ENCODE measurements around the gene A1CF. TPM values are rescaled to one million over a fixed set of nuclear protein-coding genes. Genes with fewer than 3 reads are reported as not detected.

Gene A1CF
- total and polyA plus RNA-seq, 2 experiments from 2014 or later = 0.05 TPM; not detected in 1

GRCh38 chr10:50883629-50884028 is 1.8 kb downstream of the A1CF start:
- Histone ChIP-seq H3K27me3 (ENCODE audit: insufficient read depth) (no peaks in the 10 kb centered on the region), H3K9me2 (ENCODE audit: insufficient read depth) (no peaks in the 10 kb centered on the region), H3K36me3 (ENCODE audit: insufficient read depth) (no peaks in the 10 kb centered on the region), H2AFZ (no peak overlapping the region), H4K20me1 (replicated peaks; ENCODE audit: insufficient read depth) (no peaks in the 10 kb centered on the region), H3K4me3 (no peak overlapping the region), H3K27ac (ENCODE audit: low read depth) (no peak overlapping the region), H3K4me2 (no peak overlapping the region), H3F3A (replicated peaks; ENCODE audit: low read depth) (no peaks in the 10 kb centered on the region), H3K79me2 (replicated peaks; ENCODE audit: insufficient read depth) (no peaks in the 10 kb centered on the region), H3K4me1 (ENCODE audit: insufficient read depth) (no peaks in the 10 kb centered on the region)
- H3K27ac Mint-ChIP-seq = no peak overlapping the region
- no peaks in the 10 kb centered on the region for H3K4me1 Mint-ChIP-seq
- no peaks in the 10 kb centered on the region for H3K27me3 Mint-ChIP-seq (ENCODE audit: insufficient read depth, low read depth, poor library complexity)
- no peaks in the 10 kb centered on the region for H3K9me3 Mint-ChIP-seq
- no peak for ATAC-seq
- TF ChIP-seq, protein P1, sequence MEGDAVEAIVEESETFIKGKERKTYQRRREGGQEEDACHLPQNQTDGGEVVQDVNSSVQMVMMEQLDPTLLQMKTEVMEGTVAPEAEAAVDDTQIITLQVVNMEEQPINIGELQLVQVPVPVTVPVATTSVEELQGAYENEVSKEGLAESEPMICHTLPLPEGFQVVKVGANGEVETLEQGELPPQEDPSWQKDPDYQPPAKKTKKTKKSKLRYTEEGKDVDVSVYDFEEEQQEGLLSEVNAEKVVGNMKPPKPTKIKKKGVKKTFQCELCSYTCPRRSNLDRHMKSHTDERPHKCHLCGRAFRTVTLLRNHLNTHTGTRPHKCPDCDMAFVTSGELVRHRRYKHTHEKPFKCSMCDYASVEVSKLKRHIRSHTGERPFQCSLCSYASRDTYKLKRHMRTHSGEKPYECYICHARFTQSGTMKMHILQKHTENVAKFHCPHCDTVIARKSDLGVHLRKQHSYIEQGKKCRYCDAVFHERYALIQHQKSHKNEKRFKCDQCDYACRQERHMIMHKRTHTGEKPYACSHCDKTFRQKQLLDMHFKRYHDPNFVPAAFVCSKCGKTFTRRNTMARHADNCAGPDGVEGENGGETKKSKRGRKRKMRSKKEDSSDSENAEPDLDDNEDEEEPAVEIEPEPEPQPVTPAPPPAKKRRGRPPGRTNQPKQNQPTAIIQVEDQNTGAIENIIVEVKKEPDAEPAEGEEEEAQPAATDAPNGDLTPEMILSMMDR (conservative IDR thresholded peaks at IDR 0.05; ENCODE audit: low read depth in 2 of 2) = no peak
- no peak for TF ChIP-seq EZH2 (IDR thresholded peaks at IDR 0.05; ENCODE audit: low read depth, unreplicated experiment)
- TF ChIP-seq POLR2AphosphoS5 (IDR thresholded peaks at IDR 0.05; ENCODE audit: low read depth) = no peak
- TF ChIP-seq ZNF331 (CRISPR knock-in tag; IDR thresholded peaks at IDR 0.05; ENCODE audit: low read depth) = no peak
- TF ChIP-seq REST (IDR thresholded peaks at IDR 0.05; ENCODE audit: unreplicated experiment) = no peak
- H3K4me3 Mint-ChIP-seq = no peak overlapping the region
- DNase-seq (ENCODE audit: low spot score) = no peak
- no peaks in the 10 kb centered on the region for H3K36me3 Mint-ChIP-seq (ENCODE audit: low read depth)

- H3K9me3 Mint-ChIP-seq = no peaks in the 10 kb centered on the region
- H3K4me3 Mint-ChIP-seq = no peak overlapping the region
- Histone ChIP-seq H3K4me1 (ENCODE audit: insufficient read depth) (no peaks in the 10 kb centered on the region), H3K4me3 (no peak overlapping the region), H3K27me3 (ENCODE audit: insufficient read depth) (no peaks in the 10 kb centered on the region), H2AFZ (no peak overlapping the region), H3K9me2 (ENCODE audit: insufficient read depth) (no peaks in the 10 kb centered on the region), H3K4me2 (no peak overlapping the region), H4K20me1 (replicated peaks; ENCODE audit: insufficient read depth) (no peaks in the 10 kb centered on the region), H3K79me2 (replicated peaks; ENCODE audit: insufficient read depth) (no peaks in the 10 kb centered on the region), H3K27ac (ENCODE audit: low read depth) (no peak overlapping the region), H3F3A (replicated peaks; ENCODE audit: low read depth) (no peaks in the 10 kb centered on the region), H3K36me3 (ENCODE audit: insufficient read depth) (no peaks in the 10 kb centered on the region)
- ATAC-seq (no peak), DNase-seq (ENCODE audit: low spot score) (no peak)
- no peak overlapping the region for H3K27ac Mint-ChIP-seq
- no peaks in the 10 kb centered on the region for H3K36me3 Mint-ChIP-seq (ENCODE audit: low read depth)
- H3K27me3 Mint-ChIP-seq (ENCODE audit: insufficient read depth, low read depth, poor library complexity) = no peaks in the 10 kb centered on the region
- no peaks in the 10 kb centered on the region for H3K4me1 Mint-ChIP-seq
- no peak for TF ChIP-seq CREB1 (CRISPR knock-in tag; IDR thresholded peaks at IDR 0.05; ENCODE audit: low read depth)
- no peak for TF ChIP-seq EZH2 (IDR thresholded peaks at IDR 0.05; ENCODE audit: low read depth, unreplicated experiment)
- no peak for TF ChIP-seq NANOG (IDR thresholded peaks at IDR 0.05; ENCODE audit: borderline replicate concordance)
- TF ChIP-seq JUNB (IDR thresholded peaks at IDR 0.05; ENCODE audit: unreplicated experiment) = no peak
- no peak for TF ChIP-seq POLR2AphosphoS5 (IDR thresholded peaks at IDR 0.05; ENCODE audit: low read depth)
- TF ChIP-seq, protein P1 (conservative IDR thresholded peaks at IDR 0.05; ENCODE audit: low read depth in 2 of 2) = no peak
- no peak for TF ChIP-seq ZNF114 (CRISPR knock-in tag; IDR thresholded peaks at IDR 0.05)
- no peak for TF ChIP-seq EZH2phosphoT487 (IDR thresholded peaks at IDR 0.05; ENCODE audit: unreplicated experiment)
- TF ChIP-seq ETS1 (IDR thresholded peaks at IDR 0.05) = no peak
- TF ChIP-seq ZNF331 (CRISPR knock-in tag; IDR thresholded peaks at IDR 0.05; ENCODE audit: low read depth) = no peak
Observed at GRCh38 chr10:50882540-50882983, 2.9 kb downstream of the A1CF start.
